D721Med (cell line): ENCODE measurements around the gene HEATR3.

Experiments
- DNase-seq: peaks from one replicate; pipeline ENCODE4 v3.0.0; 2011; ENCODE audit warnings: low spot score; ENCODE audit not compliant: insufficient read length
- FAIRE-seq: peaks from 2 replicates; lab custom pipeline; 2011; peaks lifted over from hg19 to GRCh38; lab: Jason Lieb, UNC
- CTCF ChIP-seq: IDR thresholded peaks from 2 replicates; pipeline ENCODE4 v1.5.1; 2012; ENCODE audit warnings: mild to moderate bottlenecking, control low read depth; ENCODE audit not compliant: insufficient read depth; ENCODE audit errors: missing control alignments

HEATR3 gene

GRCh38 chr16:50027829-50028228 is 37.9 kb upstream of the HEATR3 start:
- FAIRE-seq (no peak), DNase-seq (no peak)
- no peak for TF ChIP-seq CTCF

GRCh38 chr16:50035468-50035992 is 30.2 kb upstream of the HEATR3 start:
- TF ChIP-seq CTCF, result no peak
- FAIRE-seq (no peak), DNase-seq (no peak)

- no peak for DNase-seq
- no peak for FAIRE-seq
- TF ChIP-seq CTCF, result no peak
Observed at GRCh38 chr16:50036426-50036825, 29.3 kb upstream of the HEATR3 start.

GRCh38 chr16:50037662-50038220 is 28.0 kb upstream of the HEATR3 start:
- no peak for TF ChIP-seq CTCF
- DNase-seq (no peak), FAIRE-seq (no peak)

GRCh38 chr16:50038286-50038685 is 27.5 kb upstream of the HEATR3 start:
- no peak for DNase-seq
- TF ChIP-seq CTCF, result no peak
- FAIRE-seq, result no peak

- no peak for TF ChIP-seq CTCF
- DNase-seq (no peak), FAIRE-seq (no peak)
Observed at GRCh38 chr16:50038756-50039529, 26.8 kb upstream of the HEATR3 start.

GRCh38 chr16:50040018-50040417 is 25.8 kb upstream of the HEATR3 start:
- no peak for TF ChIP-seq CTCF
- DNase-seq (no peak), FAIRE-seq (no peak)
